GM18499 (cell line): Measurements from ENCODE around the gene HMCN2.

Experiments used
- ATAC-seq: cut with Tn5 transposase; IDR thresholded peaks from one replicate; pipeline ENCODE4 v1.9.1; 2021; ENCODE audit warnings: moderate number of reproducible peaks; ENCODE audit not compliant: insufficient read depth, unreplicated experiment

Gene HMCN2

GRCh38 chr9:130287736-130288135 is 22.2 kb downstream of the HMCN2 start:
- no peak for ATAC-seq

GRCh38 chr9:130288393-130288792 is 22.8 kb downstream of the HMCN2 start:
- no peak for ATAC-seq

DNA sequence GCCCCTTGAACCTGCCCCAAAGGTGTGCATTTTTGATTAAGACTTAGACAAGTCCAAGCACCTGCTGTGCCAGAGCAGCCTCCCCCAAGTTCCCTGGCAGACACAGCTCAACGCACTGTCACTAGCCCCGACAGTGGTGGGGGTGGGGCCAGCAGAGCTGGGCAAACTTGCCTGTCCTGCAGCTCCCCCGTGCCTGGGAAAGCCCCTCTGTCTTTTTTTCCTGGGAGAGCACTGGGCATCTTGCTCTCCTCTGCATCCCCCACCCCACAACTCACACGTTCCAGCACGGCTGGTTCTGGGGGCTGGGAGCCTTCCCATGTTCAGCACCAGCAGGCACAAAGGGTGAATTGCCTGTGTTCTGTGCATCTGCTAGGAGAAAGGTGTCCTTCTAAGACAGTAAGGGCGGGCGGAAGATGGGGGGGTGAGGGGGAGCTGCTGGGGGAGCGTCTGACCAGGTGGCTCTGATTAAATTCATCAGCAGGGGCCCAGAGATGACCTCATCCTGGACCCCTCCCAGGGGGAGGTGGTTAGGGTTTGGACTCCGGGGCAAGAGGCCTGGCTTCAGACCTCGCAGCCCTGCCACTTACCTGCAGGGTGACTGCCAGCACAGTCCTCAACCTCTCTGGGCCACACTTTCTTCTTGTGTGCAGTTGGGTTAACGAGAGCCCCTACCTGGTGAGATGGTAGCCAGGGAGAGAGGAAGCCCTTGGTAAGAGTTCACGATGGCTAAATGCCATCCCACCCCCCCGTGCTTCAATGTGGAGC is 23.5 kb downstream of the HMCN2 start:
- no peak for ATAC-seq

DNA sequence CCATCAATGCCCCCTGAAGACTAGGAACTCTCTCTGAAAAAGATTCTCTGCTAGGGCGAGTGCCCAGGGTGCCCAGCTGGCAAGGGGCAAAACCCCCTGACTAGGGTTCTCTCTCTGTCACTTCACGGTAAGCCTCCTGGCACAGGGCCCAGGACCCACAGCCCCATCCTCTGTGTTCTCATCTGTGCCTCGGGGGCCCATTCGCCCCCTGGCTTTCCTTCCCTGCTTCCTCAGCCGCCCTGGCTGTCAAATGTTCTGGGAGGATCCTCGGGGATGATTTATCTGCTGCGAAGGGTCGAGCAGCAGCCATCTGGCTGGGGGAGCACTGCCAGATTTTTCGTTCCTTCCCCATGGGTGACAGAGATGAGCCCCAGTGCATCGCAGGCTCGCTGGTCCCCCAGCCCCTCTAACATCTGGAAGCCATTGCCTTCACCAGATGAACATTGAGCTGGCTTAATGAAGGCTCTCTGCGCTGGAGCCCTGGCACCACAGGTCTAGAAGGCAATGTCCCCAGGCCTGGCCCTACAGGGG is 24.2 kb downstream of the HMCN2 start:
- no peak for ATAC-seq

- no peak for ATAC-seq
Observed at GRCh38 chr9:130290291-130291181, 25.0 kb downstream of the HMCN2 start.

DNA sequence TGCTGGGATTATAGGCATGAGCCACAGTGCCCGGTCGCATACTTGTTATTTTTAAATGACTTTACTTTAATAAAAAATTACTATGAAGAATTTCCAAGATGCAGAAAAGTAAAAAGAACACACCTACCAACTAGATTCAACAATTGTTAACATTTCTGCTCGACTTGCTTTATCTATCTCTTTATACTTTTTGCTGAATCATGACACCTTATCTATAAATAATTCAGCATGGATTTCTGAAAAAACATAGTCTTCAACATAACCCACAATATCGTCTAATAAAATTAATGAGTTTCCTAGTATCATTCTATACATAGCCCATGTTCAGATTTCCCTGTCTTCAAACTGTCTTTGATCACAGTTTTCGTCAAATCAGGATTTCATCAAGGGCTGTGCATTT is 25.9 kb downstream of the HMCN2 start:
- ATAC-seq, result no peak

DNA sequence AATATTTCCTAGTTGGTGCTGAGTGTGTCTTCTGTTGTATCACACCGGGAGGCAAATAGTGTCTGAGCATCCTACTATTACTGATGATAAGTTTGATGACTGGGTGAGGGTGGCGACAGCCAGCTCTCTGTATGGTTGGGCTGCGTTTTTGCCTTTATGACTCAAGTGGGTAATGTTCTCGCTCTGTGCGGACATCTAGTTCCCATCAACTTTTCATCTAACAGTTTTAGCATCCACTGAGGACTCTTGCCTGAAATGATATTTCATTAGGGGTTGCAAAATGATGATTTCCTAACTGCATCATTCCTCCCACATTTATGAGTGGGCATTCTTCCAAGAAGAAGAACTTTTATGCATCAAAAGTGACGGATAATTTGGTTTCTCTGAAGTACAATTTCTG is 26.5 kb downstream of the HMCN2 start:
- no peak for ATAC-seq

- no peak for ATAC-seq
Observed at GRCh38 chr9:130294664-130295063, 29.1 kb downstream of the HMCN2 start.

DNA sequence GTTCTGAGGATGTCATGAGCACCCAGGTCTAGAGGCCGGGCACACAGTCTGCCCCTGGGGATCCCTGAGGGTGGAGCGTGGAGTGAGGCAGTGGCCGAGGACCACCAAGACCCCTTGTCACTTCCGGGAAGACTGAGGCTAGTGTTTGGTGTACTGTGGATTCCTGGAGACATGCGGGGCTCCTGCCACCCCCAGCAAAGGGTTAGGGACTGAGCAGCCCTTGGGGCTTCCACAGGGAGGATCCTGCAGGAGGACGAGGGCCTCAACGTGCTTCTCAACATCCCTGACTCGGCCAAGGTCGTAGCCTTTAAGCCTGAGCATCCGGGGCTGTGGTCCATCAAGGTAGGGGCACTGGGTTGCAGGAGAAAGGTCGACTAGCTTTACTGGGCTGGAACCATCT is 29.9 kb downstream of the HMCN2 start:
- ATAC-seq, result no peak

DNA sequence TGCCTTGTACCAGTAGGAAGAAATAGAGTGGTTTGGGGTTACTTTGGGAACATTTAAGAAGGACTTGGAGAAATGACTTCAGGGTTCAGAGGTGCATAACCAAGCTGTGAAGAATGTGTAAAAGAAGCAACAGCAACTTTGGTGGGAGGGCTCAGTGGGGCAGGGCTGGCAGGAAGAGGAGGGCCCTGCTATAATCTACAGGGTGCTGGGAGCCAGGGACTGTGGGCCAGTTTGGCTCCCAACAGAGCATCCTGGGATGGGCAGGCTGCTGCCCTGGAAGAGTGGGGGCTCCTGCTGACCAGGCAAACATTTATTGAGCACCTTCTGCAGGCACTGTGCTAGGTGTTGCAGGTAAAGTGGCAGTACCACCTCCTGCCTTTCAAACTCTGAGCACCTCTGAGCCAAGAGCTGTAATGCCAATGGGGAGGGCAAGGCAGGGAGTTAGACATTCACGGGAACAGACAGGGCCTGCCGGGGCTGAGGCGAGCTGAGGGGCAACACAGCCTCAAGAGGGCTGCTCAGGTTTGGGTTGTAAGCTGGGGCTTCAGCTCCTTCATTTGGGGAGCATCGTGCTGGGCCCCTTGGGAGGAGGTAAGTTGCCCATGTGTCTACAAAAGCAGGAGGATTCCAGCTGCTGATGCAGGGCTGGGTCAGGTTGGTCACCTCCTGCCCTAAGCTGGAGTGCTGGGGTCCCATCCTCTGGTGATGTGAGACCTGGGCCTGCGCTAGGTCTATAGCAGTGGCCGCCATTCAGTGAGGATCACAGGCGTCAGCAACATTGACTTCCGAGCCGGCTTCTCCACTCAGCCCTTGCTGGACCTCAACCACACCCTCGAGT is 30.6 kb downstream of the HMCN2 start:
- no peak for ATAC-seq

DNA sequence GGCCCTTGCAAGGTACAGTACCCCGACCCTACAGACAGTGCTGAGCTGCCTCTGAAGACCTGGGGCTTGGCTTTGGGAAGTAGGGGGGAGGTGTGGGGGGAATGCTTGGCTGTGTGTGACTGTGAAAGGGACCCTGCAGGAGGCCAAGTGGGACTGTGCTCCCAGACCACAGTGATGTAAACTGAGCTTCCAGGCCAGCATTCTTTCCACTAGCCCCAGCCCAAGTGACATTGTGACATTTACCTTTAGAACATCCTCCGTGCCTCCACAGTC is 31.2 kb downstream of the HMCN2 start:
- no peak for ATAC-seq

GRCh38 chr9:130297371-130297770 is 31.8 kb downstream of the HMCN2 start:
- no peak for ATAC-seq

GRCh38 chr9:130298662-130299279 is 33.2 kb downstream of the HMCN2 start:
- no peak for ATAC-seq

GRCh38 chr9:130299785-130300615 is 34.4 kb downstream of the HMCN2 start:
- ATAC-seq, result no peak

- no peak for ATAC-seq
Observed at GRCh38 chr9:130300739-130301138, 35.2 kb downstream of the HMCN2 start.

DNA sequence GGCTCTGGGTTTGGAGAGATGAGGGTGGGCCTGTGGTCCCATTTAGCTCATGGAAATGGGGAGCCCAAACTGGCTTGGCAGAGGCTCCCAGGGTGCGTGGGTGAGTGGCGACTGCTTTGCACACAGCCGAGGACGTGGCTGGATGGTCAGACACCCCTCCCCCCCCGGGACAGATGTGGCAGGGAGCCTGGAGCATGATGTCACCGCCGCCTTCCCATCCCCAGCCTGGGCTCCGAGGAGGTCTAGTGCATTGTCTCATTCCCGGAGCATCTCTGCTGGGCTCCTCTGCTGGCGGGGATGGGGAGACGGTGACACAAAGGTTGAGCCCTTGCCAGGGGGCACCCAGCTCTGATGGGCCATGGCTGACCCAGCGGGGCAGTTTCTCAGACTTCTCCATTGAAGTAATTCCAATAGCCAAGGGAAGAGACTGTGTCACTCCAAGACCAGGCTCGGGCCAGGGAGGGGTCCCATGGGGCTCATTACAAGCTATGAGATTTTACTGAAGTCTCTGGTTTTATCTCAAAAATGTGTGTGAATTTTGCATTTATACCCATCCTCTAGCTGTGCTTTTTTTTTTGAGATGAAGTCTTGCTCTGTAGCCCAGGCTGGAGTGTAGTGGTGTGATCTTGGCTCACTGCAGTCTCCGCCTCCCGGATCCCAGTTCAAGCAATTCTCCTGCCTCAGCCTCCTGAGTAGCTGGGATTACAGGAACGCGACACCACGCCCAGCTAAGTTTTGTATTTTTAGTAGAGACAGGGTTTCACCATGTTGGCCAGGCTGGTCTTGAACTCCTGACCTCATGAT is 36.1 kb downstream of the HMCN2 start:
- no peak for ATAC-seq

- ATAC-seq, result no peak
Observed at GRCh38 chr9:130302785-130303612, 37.4 kb downstream of the HMCN2 start.

DNA sequence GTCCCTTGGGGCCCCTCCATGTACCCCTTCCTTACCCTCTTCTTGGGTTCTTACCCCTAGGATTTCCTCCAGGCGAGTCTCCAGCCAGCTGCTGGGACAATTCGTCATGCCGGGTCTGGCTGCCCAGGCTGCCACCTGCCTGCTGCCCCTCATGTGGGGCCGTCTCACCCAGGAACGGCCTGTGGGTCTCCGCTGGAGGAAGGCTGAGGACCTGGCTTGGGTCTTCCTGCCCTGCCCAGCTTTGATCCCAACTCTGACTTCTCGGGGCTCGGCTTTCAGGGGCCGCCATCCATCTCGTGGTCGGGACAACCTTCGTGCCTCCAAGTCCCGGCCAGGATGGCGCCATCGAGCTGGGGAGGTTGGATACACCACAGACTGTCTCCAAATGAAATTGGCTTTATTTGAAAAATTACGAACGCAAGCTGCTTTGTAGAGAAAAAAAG is 38.1 kb downstream of the HMCN2 start:
- no peak for ATAC-seq
